CD4-positive, alpha-beta T cell (primary cell): ENCODE data around the gene KCNC1. TPM values are rescaled to one million over a fixed set of nuclear protein-coding genes. Genes with fewer than 3 reads are reported as not detected.

Source experiments
- ATAC-seq: fragments of 200-7000 bp; cut with Tn5 transposase; one replicate; pipeline ENCODE4 v1.10.0; 2022; ENCODE audit warnings: mild to moderate bottlenecking; ENCODE audit not compliant: poor library complexity
- CTCF ChIA-PET: fragments of 350-600 bp; sonication (Branson Sonifier 250); formaldehyde crosslinking; loops from one replicate; lab custom pipeline; 2021; ENCODE audit warnings: antibody characterized with exemption, inconsistent platforms; lab: Charles Lee
- POLR2A ChIA-PET: fragments of 350-600 bp; sonication (Branson Sonifier 250); formaldehyde crosslinking; loops from one replicate; lab custom pipeline; 2021; ENCODE audit warnings: antibody characterized with exemption, inconsistent platforms; lab: Charles Lee
- DNase-seq, 14 experiments: peaks; one replicate each; pipeline ENCODE4 v3.0.0-alpha.2; 2013 to 2020; ENCODE audit warnings: mixed read lengths in 2 of 14
- H3K27ac ChIP-seq, 2 donors: one replicate each; pipeline versions ENCODE4 v1.5.1 to v1.7.0; 2013; ENCODE audit warnings: low read length in 2 of 2, low read depth in 1 of 2, mild to moderate bottlenecking in 1 of 2
- H3K27me3 ChIP-seq, 2 experiments: 1 replicate in 1 of 2; 2 replicates in 1 of 2; pipeline versions ENCODE4 v1.6.1 to v1.7.0; 2013; ENCODE audit warnings: low read length in 2 of 2, control low read depth in 1 of 2, mild to moderate bottlenecking in 1 of 2, moderate library complexity in 1 of 2; ENCODE audit not compliant: insufficient read depth in 2 of 2, control insufficient read depth in 1 of 2
- H3K36me3 ChIP-seq: one replicate; pipeline ENCODE4 v1.6.1; 2013; ENCODE audit warnings: low read length, control low read depth; ENCODE audit not compliant: insufficient read depth
- H3K4me1 ChIP-seq: one replicate; pipeline ENCODE4 v1.6.1; 2013; ENCODE audit warnings: low read length, control low read depth; ENCODE audit not compliant: insufficient read depth
- H3K4me3 ChIP-seq: one replicate; pipeline ENCODE4 v1.5.1; 2013; ENCODE audit warnings: mild to moderate bottlenecking, low read length, moderate library complexity
- H3K9me3 ChIP-seq, 2 experiments: 1 replicate in 1 of 2; 2 replicates in 1 of 2; pipeline versions ENCODE4 v1.6.1 to v1.7.0; 2013; ENCODE audit warnings: low read length in 2 of 2, mild to moderate bottlenecking in 2 of 2, control low read depth in 1 of 2, moderate library complexity in 1 of 2; ENCODE audit not compliant: control insufficient read depth in 1 of 2, insufficient read depth in 1 of 2
- H3K27ac Mint-ChIP-seq: one replicate; pipeline ENCODE4 v1.8.0; 2020; ENCODE audit warnings: mixed read lengths
- H3K27me3 Mint-ChIP-seq: one replicate; pipeline ENCODE4 v1.8.0; 2021; ENCODE audit warnings: mixed read lengths
- H3K36me3 Mint-ChIP-seq: one replicate; pipeline ENCODE4 v1.8.0; 2021; ENCODE audit warnings: low read depth, mixed read lengths
- H3K4me1 Mint-ChIP-seq: one replicate; pipeline ENCODE4 v1.8.0; 2021; ENCODE audit warnings: low read depth, mixed read lengths
- H3K4me3 Mint-ChIP-seq: one replicate; pipeline ENCODE4 v1.8.0; 2020; ENCODE audit warnings: mild to moderate bottlenecking, mixed read lengths
- H3K9me3 Mint-ChIP-seq: one replicate; pipeline ENCODE4 v1.8.0; 2020; ENCODE audit warnings: mixed read lengths
- CTCF ChIP-seq: fragments of 200-600 bp; IDR thresholded peaks from one replicate; pipeline ENCODE4 v1.8.0; 2022; ENCODE audit warnings: antibody characterized with exemption, mild to moderate bottlenecking
- intact Hi-C, 2 experiments: fragments of 100-400 bp; cut with DNase I in 1 of 2; cut with micrococcal nuclease in 1 of 2; formaldehyde crosslinking; loops; one replicate each; pipeline versions ENCODE4 v1.15.1 to v1.9.0; 2023 to 2025; cut with DNase I, micrococcal nuclease
- total RNA-seq, 174 experiments: library from RNA in 2 of 174; stranded (reverse) in 2 of 174; gene quantifications; one replicate each; pipeline ENCODE4 v1.2.3 and lab custom pipeline; 2021 to 2026

Gene KCNC1
- total RNA-seq, 2 experiments from 2014 or later: not detected

- Mint-ChIP-seq H3K4me3 (no peak overlapping the region), H3K9me3 (no peaks in the 10 kb centered on the region), H3K27me3 (peaks cover 71% of the 10 kb centered on the region), H3K36me3 (no peaks in the 10 kb centered on the region), H3K4me1 (peaks cover 10% of the 10 kb centered on the region), H3K27ac (no peak overlapping the region)
- Histone ChIP-seq H3K4me3 (no peak overlapping the region), H3K36me3 (no peaks in the 10 kb centered on the region), H3K27me3 (peaks cover 36 to 68% of the 10 kb centered on the region in 2 experiments), H3K27ac (no peak overlapping the region), H3K4me1 (peaks cover 4% of the 10 kb centered on the region), H3K9me3 (peaks cover 0 to 21% of the 10 kb centered on the region in 2 experiments)
- ChIA-PET CTCF (no interaction called here), POLR2A (no interaction called here)
- no peak for DNase-seq
- intact Hi-C loops: no loop called here
- ATAC-seq: no peak
- TF ChIP-seq CTCF: no peak
Observed at GRCh38 chr11:17733261-17733660, 1.3 kb upstream of the KCNC1 start.

- Histone ChIP-seq H3K27me3 (peaks cover 39 to 73% of the 10 kb centered on the region in 2 experiments), H3K9me3 (peaks cover 0 to 21% of the 10 kb centered on the region in 2 experiments), H3K27ac (no peak overlapping the region), H3K4me3 (no peak overlapping the region), H3K36me3 (no peaks in the 10 kb centered on the region), H3K4me1 (peaks cover 4% of the 10 kb centered on the region)
- H3K27ac Mint-ChIP-seq: no peak overlapping the region
- ChIA-PET CTCF (no interaction called here), POLR2A (no interaction called here)
- ATAC-seq: no peak
- H3K4me3 Mint-ChIP-seq: no peak overlapping the region
- H3K9me3 Mint-ChIP-seq: no peaks in the 10 kb centered on the region
- peaks cover 10% of the 10 kb centered on the region for H3K4me1 Mint-ChIP-seq
- H3K27me3 Mint-ChIP-seq: peaks cover 55% of the 10 kb centered on the region
- no peaks in the 10 kb centered on the region for H3K36me3 Mint-ChIP-seq
- intact Hi-C loops: no loop called here
- TF ChIP-seq CTCF: no peak
- DNase-seq: peak in 6 of 14 experiments; percentile 3 to 43 (median 7)
Observed at GRCh38 chr11:17734986-17735817, 621 bp downstream of the KCNC1 start.

GRCh38 chr11:17735818-17736578, 1.4 kb downstream of the KCNC1 start:
- ATAC-seq: no peak
- H3K4me3 Mint-ChIP-seq: no peak overlapping the region
- TF ChIP-seq CTCF: no peak

More at GRCh38 chr11:17735818-17736578, 1.4 kb downstream of the KCNC1 start:
- Histone ChIP-seq H3K36me3 (no peaks in the 10 kb centered on the region), H3K4me3 (no peak overlapping the region), H3K27me3 (peaks cover 38 to 67% of the 10 kb centered on the region in 2 experiments), H3K9me3 (peaks cover 0 to 21% of the 10 kb centered on the region in 2 experiments), H3K27ac (no peak overlapping the region), H3K4me1 (peaks cover 2% of the 10 kb centered on the region)
- Mint-ChIP-seq H3K4me1 (peaks cover 10% of the 10 kb centered on the region), H3K9me3 (no peaks in the 10 kb centered on the region), H3K27ac (no peak overlapping the region), H3K36me3 (no peaks in the 10 kb centered on the region), H3K27me3 (peaks cover 47% of the 10 kb centered on the region)
- DNase-seq: no peak
- intact Hi-C loops: no loop called here
- CTCF ChIA-PET: no interaction called here
- POLR2A ChIA-PET: no interaction called here
